Tibial artery (tissue), 4 donors: Measurements from ENCODE around the gene NPAS3.
A peak's percentile ranks its signal among the peaks of the same experiment; 100 is the strongest.

ENCODE experiments used
- DNase-seq, 2 donors: peaks; one replicate each; pipeline ENCODE4 v3.0.0-alpha.2; 2019
- H3K27ac ChIP-seq, 2 donors: fragments of 200-600 bp; sonication (generic) in 1 of 2; 1 replicate in 1 of 2; 2 replicates in 1 of 2; pipeline ENCODE4 v1.5.1; 2018 to 2019; ENCODE audit warnings: mild to moderate bottlenecking in 1 of 2
- H3K27me3 ChIP-seq, 2 donors: fragments of 200-600 bp; sonication (generic) in 1 of 2; one replicate each; pipeline versions ENCODE4 v1.5.1 to v1.6.0; 2016 to 2019
- H3K36me3 ChIP-seq, 3 donors: fragments of 200-600 bp; sonication (generic) in 2 of 3; one replicate each; pipeline ENCODE4 v1.5.1; 2016 to 2019; ENCODE audit warnings: mild to moderate bottlenecking in 2 of 3
- H3K4me1 ChIP-seq, 4 donors: fragments of 200-600 bp; sonication (generic) in 2 of 4; 1 replicate in 3 of 4; 2 replicates in 1 of 4; pipeline ENCODE4 v1.5.1; 2016 to 2019
- H3K4me3 ChIP-seq, 2 donors: fragments of 200-600 bp; sonication (generic) in 1 of 2; 1 replicate in 1 of 2; 2 replicates in 1 of 2; pipeline ENCODE4 v1.5.1; 2018 to 2019; ENCODE audit warnings: mild to moderate bottlenecking in 2 of 2
- H3K9me3 ChIP-seq, 3 donors: fragments of 200-600 bp; sonication (generic) in 1 of 3; one replicate each; pipeline ENCODE4 v1.5.1; 2016 to 2019
- CTCF ChIP-seq, 2 experiments: fragments of 200-600 bp in 1 of 2; fragments of 450-650 bp in 1 of 2; IDR thresholded peaks; one replicate each; pipeline ENCODE4 v1.5.1; 2017 to 2019; ENCODE audit warnings: antibody characterized with exemption in 2 of 2, mild to moderate bottlenecking in 1 of 2, moderate library complexity in 1 of 2
- intact Hi-C: fragments of 100-400 bp; cut with DNase I; formaldehyde crosslinking; loops from one replicate; pipeline ENCODE4 v1.15.0; 2023; ENCODE audit warnings: low total_unique reads

Gene NPAS3

GRCh38 chr14:33792009-33792719, 853.5 kb downstream of the NPAS3 start:
- Histone ChIP-seq H3K4me1 (peaks cover 0 to 22% (median 17%) of the 10 kb centered on the region in 4 donors), H3K27ac (peak overlapping the region in 1 of 2 donors; percentile 66), H3K36me3 (no peaks in the 10 kb centered on the region), H3K9me3 (no peaks in the 10 kb centered on the region), H3K27me3 (no peaks in the 10 kb centered on the region), H3K4me3 (peak overlapping the region in 1 of 2 donors; percentile 35)
- TF ChIP-seq CTCF (IDR thresholded peaks at IDR 0.05): no peak
- intact Hi-C loops: loop anchor here (10.0 kb wide), 1 partner anchor 857 kb away; the partner anchor contains the start of gene NPAS3
- DNase-seq: no peak

GRCh38 chr14:33792720-33793368, 854.2 kb downstream of the NPAS3 start:
- TF ChIP-seq CTCF (IDR thresholded peaks at IDR 0.05): peak; percentile 88 to 94
- intact Hi-C loops: loop anchor here (10.0 kb wide), 1 partner anchor 858 kb away; the partner anchor contains the start of gene NPAS3
- no peaks in the 10 kb centered on the region for H3K36me3 ChIP-seq
- H3K27me3 ChIP-seq: no peaks in the 10 kb centered on the region
- no peaks in the 10 kb centered on the region for H3K9me3 ChIP-seq
- peak overlapping the region; percentile 63 to 66 for H3K27ac ChIP-seq
- H3K4me1 ChIP-seq: peaks cover 0 to 22% (median 17%) of the 10 kb centered on the region in 4 donors
- peak overlapping the region; percentile 29 to 35 for H3K4me3 ChIP-seq
- peak; percentile 75 to 88 for DNase-seq

- peaks cover 0 to 5% of the 10 kb centered on the region in 2 donors for H3K27me3 ChIP-seq
- no peaks in the 10 kb centered on the region for H3K36me3 ChIP-seq
- no peak for DNase-seq
- H3K4me1 ChIP-seq: peaks cover 0 to 22% (median 17%) of the 10 kb centered on the region in 4 donors
- TF ChIP-seq CTCF (IDR thresholded peaks at IDR 0.05): no peak
- intact Hi-C loops: loop anchor here (10.0 kb wide), 1 partner anchor 859 kb away; the partner anchor contains the start of gene NPAS3
- H3K27ac ChIP-seq: peak overlapping the region; percentile 63 to 66
- H3K4me3 ChIP-seq: peak overlapping the region; percentile 29 to 35
- no peaks in the 10 kb centered on the region for H3K9me3 ChIP-seq
Measured at GRCh38 chr14:33793398-33794110, 854.9 kb downstream of the NPAS3 start.

GRCh38 chr14:33794791-33795305, 856.2 kb downstream of the NPAS3 start:
- Histone ChIP-seq H3K27ac (no peak overlapping the region), H3K9me3 (no peaks in the 10 kb centered on the region), H3K27me3 (peaks cover 0 to 13% of the 10 kb centered on the region in 2 donors), H3K36me3 (no peaks in the 10 kb centered on the region), H3K4me3 (no peak overlapping the region), H3K4me1 (peaks cover 0 to 22% (median 17%) of the 10 kb centered on the region in 4 donors)
- TF ChIP-seq CTCF (IDR thresholded peaks at IDR 0.05): no peak
- no peak for DNase-seq
- intact Hi-C loops: loop anchor here (10.0 kb wide), 1 partner anchor 860 kb away; the partner anchor contains the start of gene NPAS3

GRCh38 chr14:33796356-33796755, 857.7 kb downstream of the NPAS3 start:
- no peaks in the 10 kb centered on the region for H3K36me3 ChIP-seq
- TF ChIP-seq CTCF (IDR thresholded peaks at IDR 0.05): no peak
- DNase-seq: no peak
- no peak overlapping the region for H3K27ac ChIP-seq
- no peak overlapping the region for H3K4me3 ChIP-seq
- peaks cover 0 to 28% (median 21%) of the 10 kb centered on the region in 4 donors for H3K4me1 ChIP-seq
- no peaks in the 10 kb centered on the region for H3K9me3 ChIP-seq
- peaks cover 0 to 27% of the 10 kb centered on the region in 2 donors for H3K27me3 ChIP-seq
- intact Hi-C loops: loop anchor here (10.0 kb wide), 1 partner anchor 862 kb away; the partner anchor contains the start of gene NPAS3
